Measurements from ENCODE around the gene KRTAP10-5.
"Not testable (repeated sequence)": the region's sequence is repeated elsewhere in the genome, so short reads cannot be mapped to it uniquely, and the experiment has no call there.

The KRTAP10-5 gene

GRCh38 chr21:44590897-44591800 is 10.7 kb upstream of the KRTAP10-5 start:
- not testable (repeated sequence) for DNase-seq (ENCODE audit: low read depth)

GRCh38 chr21:44590311-44590721 is 9.9 kb upstream of the KRTAP10-5 start:
- DNase-seq (ENCODE audit: low read depth), result no peak

- no peak for DNase-seq (ENCODE audit: low read depth)
These were observed 9.3 kb upstream of the KRTAP10-5 start for GRCh38 chr21:44589586-44590305.

DNA sequence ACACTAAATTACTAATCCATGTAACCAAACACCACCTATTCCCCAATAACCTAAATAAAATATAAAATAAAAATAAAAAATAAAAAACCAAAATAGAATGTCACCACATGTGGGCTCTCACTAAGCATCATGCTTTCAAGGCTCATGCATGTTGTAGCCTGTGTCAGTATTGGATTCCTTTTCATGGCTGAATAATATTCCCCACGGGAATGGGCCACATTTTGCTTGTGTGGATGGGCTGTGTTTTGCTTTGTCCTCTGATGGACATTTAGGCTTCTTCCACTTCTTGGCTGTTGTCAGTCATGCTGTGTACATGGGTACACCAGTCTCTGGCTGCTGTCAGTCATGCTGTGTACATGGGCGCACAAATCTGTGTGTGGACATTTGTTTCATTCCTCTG is 8.7 kb upstream of the KRTAP10-5 start:
- DNase-seq (ENCODE audit: low read depth), result no peak

GRCh38 chr21:44585892-44586291 is 5.5 kb upstream of the KRTAP10-5 start:
- DNase-seq (ENCODE audit: low read depth), result no peak

GRCh38 chr21:44583800-44584147 is 3.4 kb upstream of the KRTAP10-5 start:
- no peak for DNase-seq (ENCODE audit: low read depth)

- no peak for DNase-seq (ENCODE audit: low read depth)
These were observed 2.8 kb upstream of the KRTAP10-5 start for GRCh38 chr21:44583089-44583799.

DNA sequence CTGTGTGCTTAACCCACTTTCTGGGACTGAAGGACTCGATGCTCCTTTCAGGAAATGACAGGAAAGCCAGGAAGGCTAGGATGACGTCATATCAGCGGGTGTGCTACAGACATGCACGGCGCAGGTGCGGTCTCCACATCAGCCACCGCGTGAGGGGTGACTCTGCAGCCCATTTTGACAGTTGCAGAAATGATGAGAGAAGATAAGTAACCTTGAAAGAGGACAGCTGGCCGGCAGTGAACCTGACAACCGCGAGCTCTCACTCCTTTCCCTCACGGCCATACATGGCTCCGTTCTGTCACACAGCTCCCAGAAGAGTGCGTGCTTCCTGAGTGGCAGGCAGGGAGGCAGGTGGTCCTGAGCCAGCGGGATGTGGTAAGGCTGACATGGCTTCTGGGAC is 1.7 kb upstream of the KRTAP10-5 start:
- no peak for DNase-seq (ENCODE audit: low read depth)

DNA sequence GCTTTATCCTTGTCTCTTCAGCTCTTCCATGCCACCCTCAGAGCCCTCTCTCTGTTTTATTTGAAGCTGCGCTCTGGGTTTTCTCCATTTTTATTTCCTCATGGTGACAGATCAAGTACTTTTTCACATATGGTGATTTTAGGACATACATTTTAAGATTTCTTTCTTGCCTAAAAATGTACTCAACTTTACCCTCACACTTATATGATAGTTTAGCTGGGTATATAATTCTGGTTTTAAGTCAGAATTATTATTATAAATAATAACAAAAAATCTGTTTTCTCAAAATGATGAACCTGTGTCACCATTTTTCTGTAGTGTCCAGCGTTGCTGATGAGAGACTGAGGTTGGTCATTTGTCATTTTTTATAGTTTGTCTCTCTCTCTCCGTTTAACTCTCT is 754 bp upstream of the KRTAP10-5 start:
- DNase-seq (ENCODE audit: low read depth), result no peak

DNA sequence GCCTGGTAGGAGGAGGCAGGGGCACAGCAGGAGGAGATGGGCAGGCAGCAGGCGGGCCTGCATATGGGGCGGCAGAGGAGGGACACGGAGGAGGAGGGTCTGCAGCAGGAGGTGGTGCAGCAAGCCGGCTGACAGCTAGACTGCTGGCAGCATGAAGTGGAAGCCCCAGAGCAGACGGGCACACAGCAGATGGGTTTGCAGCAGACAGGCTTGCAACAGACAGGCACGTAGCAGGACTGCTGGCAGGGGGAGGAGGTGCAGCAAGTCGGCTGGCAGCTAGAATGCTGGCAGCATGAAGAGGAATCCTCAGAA is 615 bp downstream of the KRTAP10-5 start:
- DNase-seq (ENCODE audit: low read depth), result no peak

GRCh38 chr21:44579056-44579832 is 1.2 kb downstream of the KRTAP10-5 start:
- no peak for DNase-seq (ENCODE audit: low read depth)

- DNase-seq (ENCODE audit: low read depth), result no peak
These were observed 1.9 kb downstream of the KRTAP10-5 start for GRCh38 chr21:44578371-44579055.

GRCh38 chr21:44576025-44576420 is 4.4 kb downstream of the KRTAP10-5 start:
- no peak for DNase-seq (ENCODE audit: low read depth)

- DNase-seq (ENCODE audit: low read depth), result no peak
These were observed 4.9 kb downstream of the KRTAP10-5 start for GRCh38 chr21:44575307-44576024.

DNA sequence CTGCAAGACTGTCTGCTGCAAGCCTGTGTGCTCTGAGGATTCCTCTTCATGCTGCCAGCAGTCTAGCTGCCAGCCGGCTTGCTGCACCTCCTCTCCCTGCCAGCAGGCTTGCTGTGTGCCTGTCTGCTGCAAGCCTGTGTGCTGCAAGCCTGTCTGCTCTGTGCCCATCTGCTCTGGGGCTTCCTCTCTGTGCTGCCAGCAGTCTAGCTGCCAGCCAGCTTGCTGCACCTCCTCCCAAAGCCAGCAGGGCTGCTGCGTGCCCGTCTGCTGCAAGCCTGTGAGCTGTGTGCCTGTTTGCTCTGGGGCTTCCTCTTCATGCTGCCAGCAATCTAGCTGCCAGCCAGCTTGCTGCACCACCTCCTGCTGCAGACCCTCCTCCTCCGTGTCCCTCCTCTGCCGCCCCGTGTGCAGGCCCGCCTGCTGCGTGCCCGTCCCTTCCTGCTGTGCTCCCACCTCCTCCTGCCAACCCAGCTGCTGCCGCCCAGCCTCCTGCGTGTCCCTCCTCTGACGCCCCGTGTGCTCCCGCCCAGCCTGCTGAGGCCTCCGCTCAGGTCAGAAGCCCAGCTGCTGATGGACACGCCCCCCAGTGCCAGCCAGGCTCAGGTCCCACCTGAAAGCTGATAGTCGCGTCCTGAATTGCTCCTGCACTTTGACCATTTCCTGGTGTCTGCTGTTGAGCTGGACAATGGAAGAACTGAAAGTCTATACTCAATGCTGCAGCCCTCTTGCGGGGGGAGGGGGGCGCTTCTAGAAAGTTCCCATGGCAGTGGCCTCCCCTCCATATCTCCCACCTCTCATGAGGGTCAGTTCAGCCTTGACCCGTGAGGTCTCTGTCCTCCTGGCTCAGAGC is 5.7 kb downstream of the KRTAP10-5 start:
- DNase-seq (ENCODE audit: low read depth), result no peak

- not testable (repeated sequence) for DNase-seq (ENCODE audit: low read depth)
These were observed 6.6 kb downstream of the KRTAP10-5 start, which contains the start of gene KRTAP10-4 for GRCh38 chr21:44573630-44574456. KRTAP10-4 (plus strand) TSS chr21:44573729; CDS start chr21:44573759, 30 bp downstream.

DNA sequence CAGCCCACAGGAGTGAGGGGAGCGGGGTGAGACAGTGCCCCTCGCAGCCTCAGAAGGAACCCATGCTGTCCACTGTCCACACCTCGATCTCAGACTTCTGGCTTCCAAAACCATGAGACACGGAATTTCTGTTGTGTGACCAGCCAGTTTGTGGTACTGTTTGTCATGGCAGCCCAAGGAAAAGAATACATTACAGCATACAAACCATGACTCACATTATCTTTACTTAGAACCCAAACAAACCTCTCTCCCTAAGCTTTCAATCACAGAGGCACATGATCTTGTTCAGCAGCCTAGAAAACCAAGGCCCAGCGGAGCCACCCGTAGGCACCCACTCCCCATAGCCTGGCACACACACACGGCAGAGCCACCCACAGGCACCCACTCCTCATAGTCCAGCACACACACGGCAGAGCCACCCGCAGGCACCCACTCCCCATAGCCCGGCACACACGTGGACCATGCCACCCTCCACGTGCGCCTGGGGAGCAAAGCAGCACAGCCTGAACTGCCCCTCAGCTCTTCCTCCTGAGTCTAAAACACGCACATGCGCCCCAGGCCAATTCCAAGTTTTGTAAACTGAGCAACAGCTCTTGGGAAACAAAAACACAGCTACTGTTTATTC is 7.3 kb downstream of the KRTAP10-5 start:
- no peak for DNase-seq (ENCODE audit: low read depth)

Data from GM04503 (cell line).